ENCODE measurements around the gene CCR8.

CCR8 gene

GRCh38 chr3:39332525-39332924 is 3.0 kb downstream of the CCR8 start:
- Histone ChIP-seq H3K4me3 (ENCODE audit: low read depth, low read length) (no peak overlapping the region), H3K27ac (no peak overlapping the region), H3K27me3 (replicated peaks) (no peaks in the 10 kb centered on the region), H3K36me3 (replicated peaks) (no peaks in the 10 kb centered on the region)
- DNase-seq: no peak
- in situ Hi-C loops (cut with HindIII; ENCODE audit: low pct_ligation_motif_present, low sequenced_read_pairs): no loop called here
- TF ChIP-seq CTCF (IDR thresholded peaks at IDR 0.05; ENCODE audit: low read depth, low read length, missing control alignments): no peak

- Histone ChIP-seq H3K36me3 (replicated peaks) (no peaks in the 10 kb centered on the region), H3K27ac (no peak overlapping the region), H3K27me3 (replicated peaks) (no peaks in the 10 kb centered on the region), H3K4me3 (ENCODE audit: low read depth, low read length) (no peak overlapping the region)
- TF ChIP-seq CTCF (IDR thresholded peaks at IDR 0.05; ENCODE audit: low read depth, low read length, missing control alignments): no peak
- in situ Hi-C loops (cut with HindIII; ENCODE audit: low pct_ligation_motif_present, low sequenced_read_pairs): no loop called here
- no peak for DNase-seq
Measured at GRCh38 chr3:39333607-39334006, 4.1 kb downstream of the CCR8 start.

- no peak for TF ChIP-seq CTCF (IDR thresholded peaks at IDR 0.05; ENCODE audit: low read depth, low read length, missing control alignments)
- no peak for DNase-seq
- Histone ChIP-seq H3K36me3 (replicated peaks) (no peaks in the 10 kb centered on the region), H3K4me3 (ENCODE audit: low read depth, low read length) (no peak overlapping the region), H3K27me3 (replicated peaks) (no peaks in the 10 kb centered on the region), H3K27ac (no peak overlapping the region)
- in situ Hi-C loops (cut with HindIII; ENCODE audit: low pct_ligation_motif_present, low sequenced_read_pairs): no loop called here
Measured at GRCh38 chr3:39334205-39334604, 4.7 kb downstream of the CCR8 start.

GRCh38 chr3:39338201-39338600 is 8.7 kb downstream of the CCR8 start:
- Histone ChIP-seq H3K4me3 (ENCODE audit: low read depth, low read length) (no peak overlapping the region), H3K27me3 (replicated peaks) (no peaks in the 10 kb centered on the region), H3K27ac (no peak overlapping the region), H3K36me3 (replicated peaks) (no peaks in the 10 kb centered on the region)
- in situ Hi-C loops (cut with HindIII; ENCODE audit: low pct_ligation_motif_present, low sequenced_read_pairs): no loop called here
- DNase-seq: no peak
- TF ChIP-seq CTCF (IDR thresholded peaks at IDR 0.05; ENCODE audit: low read depth, low read length, missing control alignments): no peak

GRCh38 chr3:39339086-39339485 is 9.6 kb downstream of the CCR8 start:
- Histone ChIP-seq H3K27ac (no peak overlapping the region), H3K36me3 (replicated peaks) (no peaks in the 10 kb centered on the region), H3K27me3 (replicated peaks) (no peaks in the 10 kb centered on the region), H3K4me3 (ENCODE audit: low read depth, low read length) (no peak overlapping the region)
- no peak for DNase-seq
- TF ChIP-seq CTCF (IDR thresholded peaks at IDR 0.05; ENCODE audit: low read depth, low read length, missing control alignments): no peak
- in situ Hi-C loops (cut with HindIII; ENCODE audit: low pct_ligation_motif_present, low sequenced_read_pairs): no loop called here

- TF ChIP-seq CTCF (IDR thresholded peaks at IDR 0.05; ENCODE audit: low read depth, low read length, missing control alignments): no peak
- in situ Hi-C loops (cut with HindIII; ENCODE audit: low pct_ligation_motif_present, low sequenced_read_pairs): no loop called here
- no peak for DNase-seq
- H3K4me3 ChIP-seq (ENCODE audit: low read depth, low read length): no peak overlapping the region
- H3K36me3 ChIP-seq (replicated peaks): no peaks in the 10 kb centered on the region
- no peaks in the 10 kb centered on the region for H3K27me3 ChIP-seq (replicated peaks)
- H3K27ac ChIP-seq: no peak overlapping the region
Measured at GRCh38 chr3:39343076-39343717, 13.7 kb downstream of the CCR8 start.

All from brain microvascular endothelial cell (primary cell).